ENCODE measurements around the gene FPR1. TPM values are rescaled to one million over a fixed set of nuclear protein-coding genes. Genes with fewer than 3 reads are reported as not detected.

FPR1 gene
- total and polyA plus RNA-seq, 4 donors = 2.8 to 558 (median 48.8) TPM

- no peak for TF ChIP-seq CTCF (IDR thresholded peaks at IDR 0.05; ENCODE audit: control extremely low read depth, extremely low read depth)
- Histone ChIP-seq H3K9ac (ENCODE audit: insufficient read depth in 1 of 2, low read length in 2 of 2) (no peak overlapping the region), H3K9me3 (ENCODE audit: control insufficient read depth in 4 of 4, insufficient read depth in 3 of 4, low read length in 3 of 4) (no peaks in the 10 kb centered on the region), H3K4me1 (ENCODE audit: control insufficient read depth in 5 of 5, insufficient read depth in 5 of 5, low read length in 5 of 5) (peaks cover 0 to 12% (median 0%) of the 10 kb centered on the region in 5 donors), H3K27ac (ENCODE audit: low read depth in 1 of 2, low read length in 1 of 2) (no peak overlapping the region), H3K36me3 (ENCODE audit: control insufficient read depth in 4 of 4, insufficient read depth in 4 of 4, low read length in 4 of 4) (peaks cover 3 to 55% (median 40%) of the 10 kb centered on the region in 4 donors), H3K4me3 (no peak overlapping the region), H3K27me3 (ENCODE audit: control insufficient read depth in 3 of 3, insufficient read depth in 3 of 3, low read length in 2 of 3) (no peaks in the 10 kb centered on the region)
- DNase-seq = no peak
- no peak for ATAC-seq (ENCODE audit: insufficient read depth, low FRiP score)
- 94 to 95% methylated on average over 5 of the region's 5 CpGs for WGBS, 2 donors
Observed at GRCh38 chr19:51699170-51699569, 52.5 kb downstream of the FPR1 start.

DNA sequence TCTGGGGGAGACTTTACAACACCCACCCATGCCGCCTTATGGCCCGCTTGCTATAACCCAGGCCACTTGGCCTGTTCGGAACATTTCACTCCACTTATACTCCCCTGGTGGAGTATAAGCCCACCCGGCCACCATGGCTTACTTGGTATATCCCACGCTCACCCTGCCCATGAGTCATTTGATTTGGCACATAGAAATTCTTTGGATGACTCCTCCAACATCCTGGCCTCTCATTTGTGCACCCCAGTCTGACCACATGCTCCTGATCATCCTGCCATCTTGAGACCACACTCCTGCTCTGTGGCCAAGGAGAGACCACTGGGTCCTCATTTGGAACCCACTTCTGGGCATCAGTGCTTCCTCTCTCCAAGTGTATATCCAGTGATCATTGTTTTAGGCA is 53.4 kb downstream of the FPR1 start:
- no peak overlapping the region for H3K9ac ChIP-seq (ENCODE audit: insufficient read depth in 1 of 2, low read length in 2 of 2)
- ATAC-seq (ENCODE audit: insufficient read depth, low FRiP score) (no peak), DNase-seq (no peak)
- no peak overlapping the region for H3K27ac ChIP-seq (ENCODE audit: low read depth in 1 of 2, low read length in 1 of 2)
- H3K4me1 ChIP-seq (ENCODE audit: control insufficient read depth in 5 of 5, insufficient read depth in 5 of 5, low read length in 5 of 5) = peaks cover 0 to 9% (median 0%) of the 10 kb centered on the region in 5 donors
- H3K27me3 ChIP-seq (ENCODE audit: control insufficient read depth in 3 of 3, insufficient read depth in 3 of 3, low read length in 2 of 3) = no peaks in the 10 kb centered on the region
- no peak for TF ChIP-seq CTCF (IDR thresholded peaks at IDR 0.05; ENCODE audit: control extremely low read depth, extremely low read depth)
- no peak overlapping the region for H3K4me3 ChIP-seq
- 91 to 97% methylated on average over 5 of the region's 5 CpGs for WGBS, 2 donors
- peaks cover 3 to 64% (median 41%) of the 10 kb centered on the region in 4 donors for H3K36me3 ChIP-seq (ENCODE audit: control insufficient read depth in 4 of 4, insufficient read depth in 4 of 4, low read length in 4 of 4)
- H3K9me3 ChIP-seq (ENCODE audit: control insufficient read depth in 4 of 4, insufficient read depth in 3 of 4, low read length in 3 of 4) = no peaks in the 10 kb centered on the region

DNA sequence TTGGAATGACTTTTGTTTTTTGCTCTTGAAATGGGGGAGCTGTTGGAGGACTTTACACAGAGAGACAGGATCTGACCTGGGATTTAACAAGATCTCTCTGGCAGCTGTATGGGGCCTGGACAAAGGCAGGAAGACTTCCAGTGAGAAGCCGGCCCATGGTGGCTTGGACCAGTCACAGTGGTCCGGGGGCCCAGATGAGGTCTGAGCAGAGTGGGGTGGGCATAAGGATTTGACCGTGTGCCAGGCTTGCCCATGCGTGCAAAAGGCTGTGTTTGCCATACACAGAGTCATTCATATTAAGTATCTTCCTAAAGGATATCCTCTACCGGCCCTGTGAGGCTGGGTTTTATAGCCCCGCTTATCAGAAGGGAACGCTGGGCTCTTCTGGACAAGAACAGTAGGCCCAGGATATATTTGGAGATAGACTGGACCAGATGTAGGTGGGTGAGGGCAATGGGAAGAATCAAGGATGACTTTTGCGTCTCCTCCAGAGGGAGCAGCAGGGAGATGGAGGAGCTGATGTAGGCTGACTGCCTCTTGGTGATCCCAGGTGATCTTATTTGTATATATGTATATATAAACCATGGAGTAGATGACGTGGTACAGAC is 54.4 kb downstream of the FPR1 start:
- peaks cover 0 to 14% (median 4%) of the 10 kb centered on the region in 5 donors for H3K4me1 ChIP-seq (ENCODE audit: control insufficient read depth in 5 of 5, insufficient read depth in 5 of 5, low read length in 5 of 5)
- WGBS, 2 donors = 87 to 92% methylated on average over 9 of the region's 9 CpGs
- no peak for TF ChIP-seq CTCF (IDR thresholded peaks at IDR 0.05; ENCODE audit: control extremely low read depth, extremely low read depth)
- no peak for DNase-seq
- no peak overlapping the region for H3K27ac ChIP-seq (ENCODE audit: low read depth in 1 of 2, low read length in 1 of 2)
- H3K36me3 ChIP-seq (ENCODE audit: control insufficient read depth in 4 of 4, insufficient read depth in 4 of 4, low read length in 4 of 4) = peaks cover 3 to 64% (median 44%) of the 10 kb centered on the region in 4 donors
- H3K27me3 ChIP-seq (ENCODE audit: control insufficient read depth in 3 of 3, insufficient read depth in 3 of 3, low read length in 2 of 3) = no peaks in the 10 kb centered on the region
- H3K9ac ChIP-seq (ENCODE audit: insufficient read depth in 1 of 2, low read length in 2 of 2) = no peak overlapping the region
- H3K4me3 ChIP-seq = no peak overlapping the region
- ATAC-seq (ENCODE audit: insufficient read depth, low FRiP score) = no peak
- no peaks in the 10 kb centered on the region for H3K9me3 ChIP-seq (ENCODE audit: control insufficient read depth in 4 of 4, insufficient read depth in 3 of 4, low read length in 3 of 4)

- TF ChIP-seq CTCF (IDR thresholded peaks at IDR 0.05; ENCODE audit: control extremely low read depth, extremely low read depth) = no peak
- ATAC-seq (ENCODE audit: insufficient read depth, low FRiP score) (no peak), DNase-seq (no peak)
- Histone ChIP-seq H3K4me1 (ENCODE audit: control insufficient read depth in 5 of 5, insufficient read depth in 5 of 5, low read length in 5 of 5) (peaks cover 0 to 20% (median 3%) of the 10 kb centered on the region in 5 donors), H3K9ac (ENCODE audit: insufficient read depth in 1 of 2, low read length in 2 of 2) (no peak overlapping the region), H3K27ac (ENCODE audit: low read depth in 1 of 2, low read length in 1 of 2) (no peak overlapping the region), H3K4me3 (no peak overlapping the region), H3K9me3 (ENCODE audit: control insufficient read depth in 4 of 4, insufficient read depth in 3 of 4, low read length in 3 of 4) (no peaks in the 10 kb centered on the region), H3K36me3 (ENCODE audit: control insufficient read depth in 4 of 4, insufficient read depth in 4 of 4, low read length in 4 of 4) (peaks cover 3 to 64% (median 44%) of the 10 kb centered on the region in 4 donors), H3K27me3 (ENCODE audit: control insufficient read depth in 3 of 3, insufficient read depth in 3 of 3, low read length in 2 of 3) (no peaks in the 10 kb centered on the region)
- WGBS, 2 donors = 88 to 94% methylated on average over 3 of the region's 3 CpGs
Observed at GRCh38 chr19:51696606-51697005, 55.1 kb downstream of the FPR1 start.

All from lung (tissue), 12 donors.